ENCODE measurements around the gene RNASEH2B. TPM values are rescaled to one million over a fixed set of nuclear protein-coding genes. Genes with fewer than 3 reads are reported as not detected.
A peak's percentile ranks its signal among the peaks of the same experiment; 100 is the strongest.

The RNASEH2B gene
- total RNA-seq, 2 experiments from 2014 or later, result 101 to 103 TPM

DNA sequence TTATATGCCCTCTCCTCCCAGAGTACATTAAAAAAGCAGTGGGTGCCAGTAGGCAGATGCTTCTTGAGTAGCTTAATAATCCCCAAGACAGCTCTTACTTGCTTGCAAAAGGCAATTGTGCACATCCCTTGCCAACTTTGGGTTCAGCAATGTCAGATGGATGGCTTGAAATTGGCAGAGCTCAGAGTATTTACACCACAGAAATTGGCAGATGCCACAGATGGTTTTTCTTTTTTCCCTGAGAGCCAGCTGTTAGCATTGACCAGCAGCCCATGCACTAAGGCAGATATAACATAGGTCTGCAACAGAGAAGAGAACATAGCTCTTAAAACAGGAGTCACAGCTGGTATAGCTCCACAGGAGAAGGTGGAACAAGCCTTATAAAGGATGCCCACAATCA lies 18.4 kb upstream of the RNASEH2B start:
- H3K9me3 Mint-ChIP-seq, result peaks cover 7% of the 10 kb centered on the region
- H3K4me3 Mint-ChIP-seq, result no peak overlapping the region
- H3K36me3 Mint-ChIP-seq, result peaks cover 12% of the 10 kb centered on the region
- ATAC-seq (ENCODE audit: low read depth) (no peak), DNase-seq (no peak)
- POLR2A ChIA-PET, result interaction anchor here (0.9 to 8.1 kb wide), 4 partner anchors 10 to 894 kb away, joined by 3 to 131 read pairs (median 6); partner anchors contain the start of genes RNASEH2B and TRIM13
- no peaks in the 10 kb centered on the region for H3K27me3 Mint-ChIP-seq
- no peak overlapping the region for H3K27ac Mint-ChIP-seq
- peaks cover 37% of the 10 kb centered on the region for H3K4me1 Mint-ChIP-seq

DNA sequence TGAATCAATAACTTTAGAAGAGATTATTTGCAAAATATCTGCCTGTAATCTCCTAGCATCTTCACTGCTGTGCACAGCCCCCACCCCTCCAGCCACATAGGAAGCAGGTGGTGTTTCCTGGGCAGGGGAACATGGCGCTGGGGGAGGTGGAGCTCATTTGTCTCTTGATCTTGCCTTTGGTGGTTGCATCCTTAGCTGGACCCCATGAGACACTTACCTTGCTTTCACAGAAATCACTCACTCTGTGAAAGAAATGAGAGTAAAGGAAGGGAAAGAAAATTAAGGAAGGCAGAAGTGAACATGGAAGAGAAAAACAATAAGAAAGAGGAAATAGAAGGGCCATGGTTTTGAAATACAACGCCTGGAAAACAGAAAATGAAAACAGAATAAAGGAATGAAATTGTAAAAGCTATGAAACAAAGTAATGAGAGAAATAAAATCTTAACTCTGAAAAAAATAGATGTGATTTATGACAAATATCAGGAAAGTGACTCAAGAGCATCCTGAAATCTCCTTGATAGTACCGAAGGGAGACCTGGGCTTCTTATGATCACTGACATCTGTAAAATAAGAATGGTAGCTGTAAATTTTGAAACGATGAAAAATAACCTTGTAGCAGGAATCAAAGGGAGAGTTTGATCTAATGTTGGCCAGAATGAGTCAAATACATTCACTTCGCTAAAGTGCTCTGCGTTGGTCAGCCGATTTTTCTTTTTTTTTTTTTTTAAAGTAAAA lies 17.2 kb upstream of the RNASEH2B start:
- Mint-ChIP-seq H3K36me3 (peaks cover 20% of the 10 kb centered on the region), H3K4me3 (peak overlapping the region; percentile 86), H3K4me1 (peaks cover 37% of the 10 kb centered on the region), H3K27ac (peak overlapping the region; percentile 99), H3K9me3 (peaks cover 15% of the 10 kb centered on the region), H3K27me3 (no peaks in the 10 kb centered on the region)
- peak; percentile 50 for DNase-seq
- POLR2A ChIA-PET, result interaction anchor here (0.5 to 8.1 kb wide), 15 partner anchors 12 to 932 kb away, joined by 3 to 131 read pairs (median 4); partner anchors contain the start of genes RNASEH2B and TRIM13
- peak; percentile 55 for ATAC-seq (ENCODE audit: low read depth)

DNA sequence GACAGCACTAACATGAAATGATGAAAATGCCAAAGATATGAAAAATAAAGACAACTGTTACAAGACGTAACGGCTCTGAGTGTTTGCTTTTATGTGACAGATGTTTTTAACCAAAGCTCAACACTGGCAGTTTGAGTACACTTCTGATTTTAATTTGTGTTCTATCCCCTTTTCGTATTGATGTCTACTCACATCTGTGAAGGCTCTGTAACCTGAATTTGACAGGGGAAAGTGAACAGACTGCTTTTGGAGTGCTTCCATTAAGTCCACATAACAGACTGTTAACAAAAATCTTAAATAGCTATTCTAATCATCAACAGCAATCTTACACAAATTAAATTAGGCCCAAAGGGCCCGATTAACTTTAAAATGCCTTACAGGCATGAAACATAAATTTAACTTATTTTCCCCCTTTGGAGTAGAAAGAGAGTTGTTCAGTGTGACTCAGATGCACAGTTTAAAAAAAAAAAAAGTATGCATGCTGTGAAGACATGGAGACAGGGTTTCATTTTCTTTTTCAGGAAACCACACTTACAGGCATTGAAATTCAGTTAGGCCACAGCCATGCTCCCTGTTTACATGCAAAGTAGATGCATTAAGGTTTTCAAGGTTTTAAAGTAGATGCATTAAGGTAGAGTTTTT lies 16.3 kb upstream of the RNASEH2B start:
- H3K4me3 Mint-ChIP-seq, result peak overlapping the region; percentile 75
- DNase-seq (no peak), ATAC-seq (ENCODE audit: low read depth) (peak; percentile 95)
- peaks cover 20% of the 10 kb centered on the region for H3K36me3 Mint-ChIP-seq
- H3K27me3 Mint-ChIP-seq, result no peaks in the 10 kb centered on the region
- H3K9me3 Mint-ChIP-seq, result peaks cover 15% of the 10 kb centered on the region
- H3K27ac Mint-ChIP-seq, result peak overlapping the region; percentile 93
- POLR2A ChIA-PET, result interaction anchor here (0.7 to 8.1 kb wide), 12 partner anchors 9 to 933 kb away, joined by 3 to 131 read pairs (median 4); partner anchors contain the start of genes RNASEH2B and TRIM13
- H3K4me1 Mint-ChIP-seq, result peaks cover 37% of the 10 kb centered on the region

DNA sequence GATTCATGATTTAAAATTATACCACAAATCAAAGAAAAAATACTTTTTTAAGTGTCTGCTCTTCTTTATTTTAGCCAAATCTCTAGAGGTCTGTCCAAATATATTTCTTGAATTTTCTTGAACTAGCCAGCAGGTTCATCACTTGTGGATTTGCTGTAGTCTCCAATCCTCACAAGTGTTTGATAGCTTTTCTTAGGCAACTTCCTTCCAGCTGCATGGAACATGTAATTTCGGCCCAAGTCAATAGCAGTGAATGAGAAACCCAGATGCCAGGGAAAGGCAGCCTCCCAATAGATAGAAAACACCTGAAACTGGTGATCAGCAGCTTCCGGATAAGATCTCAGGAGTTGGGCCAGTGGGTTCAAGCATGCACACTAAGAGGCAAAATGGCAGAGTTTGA lies 15.6 kb upstream of the RNASEH2B start:
- peaks cover 15% of the 10 kb centered on the region for H3K9me3 Mint-ChIP-seq
- H3K36me3 Mint-ChIP-seq, result peaks cover 20% of the 10 kb centered on the region
- H3K4me1 Mint-ChIP-seq, result peaks cover 37% of the 10 kb centered on the region
- no peak for DNase-seq
- H3K4me3 Mint-ChIP-seq, result peak overlapping the region; percentile 75
- peak overlapping the region; percentile 93 for H3K27ac Mint-ChIP-seq
- no peaks in the 10 kb centered on the region for H3K27me3 Mint-ChIP-seq
- no peak for ATAC-seq (ENCODE audit: low read depth)
- POLR2A ChIA-PET, result interaction anchor here (1.2 to 8.1 kb wide), 5 partner anchors 8 to 770 kb away, joined by 3 to 131 read pairs (median 8); partner anchors contain the start of gene RNASEH2B

DNA sequence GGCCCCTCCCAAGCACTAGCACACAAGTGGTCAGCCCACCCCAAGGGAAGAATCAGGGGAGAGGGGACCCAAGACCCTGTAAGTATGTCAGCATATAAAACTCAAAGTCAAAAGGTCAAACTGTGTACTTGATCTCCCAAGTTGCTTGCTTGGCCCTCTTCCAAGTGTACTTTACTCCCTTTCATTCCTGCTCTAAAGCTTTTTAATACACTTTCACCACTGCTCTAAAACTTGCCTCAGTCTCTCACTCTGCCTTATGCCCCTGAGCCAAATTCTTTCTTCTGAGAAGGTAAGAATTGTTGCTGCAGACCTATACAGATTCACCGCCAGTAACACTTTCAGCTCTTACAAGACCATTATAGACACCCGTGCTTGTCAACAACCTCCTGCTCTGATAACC lies 15.1 kb upstream of the RNASEH2B start:
- peaks cover 15% of the 10 kb centered on the region for H3K9me3 Mint-ChIP-seq
- ATAC-seq (ENCODE audit: low read depth) (no peak), DNase-seq (no peak)
- peaks cover 34% of the 10 kb centered on the region for H3K4me1 Mint-ChIP-seq
- POLR2A ChIA-PET, result interaction anchor here (1.2 to 8.1 kb wide), 4 partner anchors 8 to 770 kb away, joined by 3 to 131 read pairs (median 10); partner anchors contain the start of gene RNASEH2B
- H3K4me3 Mint-ChIP-seq, result no peak overlapping the region
- no peaks in the 10 kb centered on the region for H3K27me3 Mint-ChIP-seq
- H3K27ac Mint-ChIP-seq, result peak overlapping the region; percentile 93
- H3K36me3 Mint-ChIP-seq, result peaks cover 20% of the 10 kb centered on the region

DNA sequence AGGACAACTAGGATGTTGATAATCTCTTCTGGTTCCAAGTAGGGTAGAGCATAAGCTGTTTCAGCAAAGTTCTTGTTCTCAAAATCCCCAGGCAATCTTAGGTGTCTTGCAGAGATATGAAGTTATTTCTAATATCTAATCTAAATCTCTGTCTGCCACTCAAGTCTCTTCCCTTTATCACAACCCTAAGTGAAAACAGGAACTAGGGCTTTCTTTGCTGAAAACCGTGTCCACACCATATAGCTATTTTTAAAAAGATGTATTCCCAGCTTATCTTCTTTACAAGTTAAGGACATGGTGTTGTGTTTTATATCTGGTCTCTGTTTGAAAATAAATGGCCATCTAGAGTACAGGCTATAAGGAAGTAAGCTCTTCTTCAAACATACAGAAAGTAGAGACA lies 11.3 kb upstream of the RNASEH2B start:
- DNase-seq (no peak), ATAC-seq (ENCODE audit: low read depth) (no peak)
- no peak overlapping the region for H3K27ac Mint-ChIP-seq
- H3K4me3 Mint-ChIP-seq, result no peak overlapping the region
- H3K9me3 Mint-ChIP-seq, result peaks cover 15% of the 10 kb centered on the region
- H3K27me3 Mint-ChIP-seq, result peaks cover 5% of the 10 kb centered on the region
- POLR2A ChIA-PET, result interaction anchor here (0.9 to 1.3 kb wide), 2 partner anchors 11 to 13 kb away, joined by 3 to 6 read pairs; partner anchors contain the start of gene RNASEH2B
- peaks cover 14% of the 10 kb centered on the region for H3K4me1 Mint-ChIP-seq
- peaks cover 20% of the 10 kb centered on the region for H3K36me3 Mint-ChIP-seq

DNA sequence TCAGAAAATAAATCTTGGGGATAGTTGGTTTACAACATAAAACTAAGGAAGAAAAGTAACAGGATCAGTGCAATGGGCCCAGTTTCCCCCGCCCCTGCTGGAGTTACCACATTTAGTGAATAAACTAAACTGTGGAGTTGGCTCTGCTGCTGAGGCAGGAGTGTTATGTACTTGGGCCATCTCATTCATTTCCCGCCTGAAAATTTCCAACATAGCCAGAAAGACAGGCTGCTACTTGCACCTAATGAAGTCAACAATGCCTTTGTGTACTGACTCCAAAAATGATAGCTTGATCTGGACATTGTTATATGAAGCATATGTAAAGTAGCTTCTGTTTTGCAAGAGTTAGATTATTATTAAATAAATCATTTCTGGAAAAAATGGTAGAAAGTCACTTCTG lies 7.9 kb upstream of the RNASEH2B start:
- no peak for DNase-seq
- peaks cover 5% of the 10 kb centered on the region for H3K27me3 Mint-ChIP-seq
- H3K4me1 Mint-ChIP-seq, result peaks cover 4% of the 10 kb centered on the region
- ATAC-seq (ENCODE audit: low read depth), result no peak
- peaks cover 5% of the 10 kb centered on the region for H3K36me3 Mint-ChIP-seq
- H3K27ac Mint-ChIP-seq, result no peak overlapping the region
- H3K9me3 Mint-ChIP-seq, result peaks cover 5% of the 10 kb centered on the region
- H3K4me3 Mint-ChIP-seq, result no peak overlapping the region
- POLR2A ChIA-PET, result interaction anchor here (1.0 to 1.4 kb wide), 2 partner anchors 8 to 10 kb away, joined by 3 read pairs; no protein-coding TSS in a partner anchor

DNA sequence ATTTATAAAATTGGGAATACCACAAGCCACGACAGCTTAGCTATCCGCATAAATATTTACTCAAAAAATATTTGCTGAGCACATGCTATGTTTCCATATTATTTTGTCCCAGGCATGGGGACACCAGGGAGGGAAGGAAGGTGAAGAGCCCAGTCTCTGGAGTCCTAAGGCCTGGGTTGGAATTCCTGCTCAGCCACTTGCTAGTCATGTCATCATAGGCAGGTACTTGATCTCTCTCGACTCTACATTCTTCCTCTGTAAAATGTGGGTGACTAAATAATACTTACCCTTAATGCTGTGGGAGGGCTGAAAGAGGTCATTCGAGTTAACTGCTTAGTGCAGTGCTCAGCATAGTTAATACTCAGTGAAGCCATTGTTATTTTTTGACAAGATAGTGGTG lies 4.3 kb upstream of the RNASEH2B start:
- Mint-ChIP-seq H3K27me3 (peaks cover 5% of the 10 kb centered on the region), H3K36me3 (no peaks in the 10 kb centered on the region), H3K27ac (no peak overlapping the region), H3K4me1 (peaks cover 13% of the 10 kb centered on the region), H3K4me3 (no peak overlapping the region), H3K9me3 (no peaks in the 10 kb centered on the region)
- DNase-seq (no peak), ATAC-seq (ENCODE audit: low read depth) (no peak)
- POLR2A ChIA-PET, result no interaction called here

DNA sequence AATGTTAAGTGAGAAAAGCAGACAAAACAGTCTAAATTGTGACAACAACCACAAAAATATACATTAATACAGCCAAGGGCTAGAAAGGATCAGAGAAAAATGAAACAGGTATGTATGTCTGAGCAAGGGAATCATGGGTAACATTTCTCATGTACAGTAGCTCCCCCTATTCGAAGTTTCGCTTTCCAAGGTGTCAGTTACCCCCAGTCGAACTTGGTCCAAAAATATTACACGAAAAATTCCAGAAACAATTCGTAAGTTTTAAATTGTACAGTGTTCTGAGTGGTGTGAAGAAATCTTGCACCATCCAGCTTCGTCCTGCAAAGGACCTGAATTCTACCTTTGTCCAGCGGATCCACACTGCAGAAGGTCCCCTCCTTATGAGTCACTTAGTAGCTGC lies 1.8 kb upstream of the RNASEH2B start:
- POLR2A ChIA-PET, result interaction anchor here (1.0 to 5.5 kb wide), 2 partner anchors 15 to 105 kb away, joined by 3 to 131 read pairs; no protein-coding TSS in a partner anchor
- peak overlapping the region; percentile 39 for H3K27ac Mint-ChIP-seq
- H3K27me3 Mint-ChIP-seq, result no peaks in the 10 kb centered on the region
- no peak for ATAC-seq (ENCODE audit: low read depth)
- no peak overlapping the region for H3K4me3 Mint-ChIP-seq
- no peak for DNase-seq
- peaks cover 27% of the 10 kb centered on the region for H3K4me1 Mint-ChIP-seq
- H3K36me3 Mint-ChIP-seq, result no peaks in the 10 kb centered on the region
- H3K9me3 Mint-ChIP-seq, result no peaks in the 10 kb centered on the region

DNA sequence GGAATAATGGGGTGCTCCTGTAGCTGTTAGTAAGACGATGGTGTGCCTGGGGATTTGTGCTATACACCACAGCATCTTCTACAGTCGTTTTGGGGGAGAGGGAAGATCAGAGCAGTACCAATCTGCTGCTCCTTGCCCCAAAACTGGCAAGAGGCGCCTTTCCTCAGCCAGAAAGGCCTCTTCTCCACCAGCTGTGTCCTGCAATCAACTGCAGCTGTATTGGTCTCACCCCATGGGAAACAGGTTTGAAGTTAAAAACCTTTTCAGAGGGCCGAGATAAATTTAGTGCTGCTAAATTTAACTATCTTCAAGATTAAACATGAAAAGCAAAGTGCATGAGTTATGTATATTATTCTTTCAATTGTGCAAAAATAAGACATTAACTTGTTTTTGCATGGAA lies 1.2 kb upstream of the RNASEH2B start:
- peak overlapping the region; percentile 43 for H3K4me3 Mint-ChIP-seq
- peaks cover 31% of the 10 kb centered on the region for H3K4me1 Mint-ChIP-seq
- ATAC-seq (ENCODE audit: low read depth), result no peak
- H3K27ac Mint-ChIP-seq, result peak overlapping the region; percentile 44
- POLR2A ChIA-PET, result interaction anchor here (1.0 to 5.5 kb wide), 2 partner anchors 16 to 106 kb away, joined by 3 to 131 read pairs; no protein-coding TSS in a partner anchor
- no peaks in the 10 kb centered on the region for H3K9me3 Mint-ChIP-seq
- no peaks in the 10 kb centered on the region for H3K36me3 Mint-ChIP-seq
- no peaks in the 10 kb centered on the region for H3K27me3 Mint-ChIP-seq
- no peak for DNase-seq

DNA sequence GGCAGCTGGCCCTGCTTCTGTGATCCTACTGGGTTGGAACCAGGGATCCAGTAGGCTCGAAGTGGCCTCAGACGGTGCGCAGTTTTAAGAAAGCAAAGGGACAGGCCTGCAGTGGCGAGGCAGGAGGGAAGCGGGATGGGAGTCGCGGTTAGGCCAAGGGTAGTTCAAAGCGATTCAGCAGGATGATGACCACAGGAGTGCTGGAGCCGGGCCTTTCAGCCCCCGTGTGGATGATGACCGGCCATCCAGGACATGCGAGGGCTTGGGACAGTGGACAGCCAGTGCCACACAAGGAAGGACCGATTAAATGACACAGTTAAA lies 854 bp downstream of the RNASEH2B start:
- H3K36me3 Mint-ChIP-seq, result peaks cover 4% of the 10 kb centered on the region
- no peak for DNase-seq
- H3K4me3 Mint-ChIP-seq, result peak overlapping the region; percentile 94
- POLR2A ChIA-PET, result interaction anchor here (0.8 to 5.5 kb wide), 5 partner anchors 18 to 829 kb away, joined by 3 to 131 read pairs (median 9); no protein-coding TSS in a partner anchor
- ATAC-seq (ENCODE audit: low read depth), result no peak
- no peaks in the 10 kb centered on the region for H3K27me3 Mint-ChIP-seq
- no peaks in the 10 kb centered on the region for H3K9me3 Mint-ChIP-seq
- peak overlapping the region; percentile 98 for H3K27ac Mint-ChIP-seq
- peaks cover 48% of the 10 kb centered on the region for H3K4me1 Mint-ChIP-seq

DNA sequence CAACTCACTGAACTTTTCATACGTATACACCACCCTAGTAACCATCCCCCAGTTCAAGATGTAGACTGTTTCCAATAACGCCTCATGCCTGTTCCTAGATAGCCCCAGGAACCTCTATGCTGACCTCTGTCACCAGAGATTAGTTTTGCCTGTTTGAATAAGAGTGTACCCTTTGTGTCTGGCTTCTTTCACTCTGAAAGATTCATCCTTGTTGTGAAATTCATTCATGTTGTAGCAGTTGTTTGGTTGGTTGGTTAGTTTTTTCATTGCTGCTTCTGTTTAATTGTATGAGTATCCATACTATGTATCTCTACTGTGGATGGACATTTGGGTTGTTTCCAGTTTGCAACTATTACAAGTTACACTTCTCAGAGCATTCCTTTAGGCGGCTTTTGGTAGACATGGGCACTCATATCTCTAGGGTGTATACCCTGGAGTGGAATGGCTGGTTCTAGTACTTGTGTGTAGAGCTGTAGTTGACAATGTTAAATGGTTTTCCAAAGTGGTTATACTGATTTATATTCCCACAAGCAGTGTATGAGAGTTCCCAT lies 1.6 kb downstream of the RNASEH2B start:
- Mint-ChIP-seq H3K4me1 (peaks cover 49% of the 10 kb centered on the region), H3K27me3 (no peaks in the 10 kb centered on the region), H3K27ac (peak overlapping the region; percentile 98), H3K36me3 (peaks cover 4% of the 10 kb centered on the region), H3K9me3 (no peaks in the 10 kb centered on the region), H3K4me3 (peak overlapping the region; percentile 94)
- DNase-seq, result no peak
- POLR2A ChIA-PET, result interaction anchor here (0.6 to 5.5 kb wide), 20 partner anchors 10 to 1220 kb away, joined by 3 to 131 read pairs (median 4); partner anchors contain the start of genes ALG11, EBPL and TRIM13
- no peak for ATAC-seq (ENCODE audit: low read depth)
